ENCODE data around the gene DNAJC17. TPM values are rescaled to one million over a fixed set of nuclear protein-coding genes. Genes with fewer than 3 reads are reported as not detected.

DNAJC17 gene
- total and polyA plus RNA-seq, 2 of the 13 experiments (the other 11 are each of a cell fraction or from before 2014, with no cell fraction given): 22.2 to 26.5 TPM

- TF ChIP-seq, protein P1, sequence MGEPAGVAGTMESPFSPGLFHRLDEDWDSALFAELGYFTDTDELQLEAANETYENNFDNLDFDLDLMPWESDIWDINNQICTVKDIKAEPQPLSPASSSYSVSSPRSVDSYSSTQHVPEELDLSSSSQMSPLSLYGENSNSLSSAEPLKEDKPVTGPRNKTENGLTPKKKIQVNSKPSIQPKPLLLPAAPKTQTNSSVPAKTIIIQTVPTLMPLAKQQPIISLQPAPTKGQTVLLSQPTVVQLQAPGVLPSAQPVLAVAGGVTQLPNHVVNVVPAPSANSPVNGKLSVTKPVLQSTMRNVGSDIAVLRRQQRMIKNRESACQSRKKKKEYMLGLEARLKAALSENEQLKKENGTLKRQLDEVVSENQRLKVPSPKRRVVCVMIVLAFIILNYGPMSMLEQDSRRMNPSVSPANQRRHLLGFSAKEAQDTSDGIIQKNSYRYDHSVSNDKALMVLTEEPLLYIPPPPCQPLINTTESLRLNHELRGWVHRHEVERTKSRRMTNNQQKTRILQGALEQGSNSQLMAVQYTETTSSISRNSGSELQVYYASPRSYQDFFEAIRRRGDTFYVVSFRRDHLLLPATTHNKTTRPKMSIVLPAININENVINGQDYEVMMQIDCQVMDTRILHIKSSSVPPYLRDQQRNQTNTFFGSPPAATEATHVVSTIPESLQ (CRISPR knock-in tag; conservative IDR thresholded peaks at IDR 0.05): peak; percentile 69; the same call in 1 of the 2 replicates
- TF ChIP-seq ZNF17 (CRISPR knock-in tag; IDR thresholded peaks at IDR 0.05) (no peak), ZBTB46 (CRISPR knock-in tag; IDR thresholded peaks at IDR 0.05; ENCODE audit: borderline replicate concordance) (peak; percentile 27; the same call in 1 of the 2 replicates), MIER3 (CRISPR knock-in tag; IDR thresholded peaks at IDR 0.05; ENCODE audit: borderline replicate concordance) (no peak; the same call in none of the 2 replicates), ZNF292 (CRISPR knock-in tag; IDR thresholded peaks at IDR 0.05; ENCODE audit: borderline replicate concordance, low read depth) (no peak), ZNF335 (CRISPR knock-in tag; IDR thresholded peaks at IDR 0.05) (no peak), BHLHE40 (IDR thresholded peaks at IDR 0.05; ENCODE audit: low read length) (no peak), SP4 (CRISPR knock-in tag; IDR thresholded peaks at IDR 0.05) (peak; percentile 74), KAT7 (CRISPR knock-in tag; IDR thresholded peaks at IDR 0.05; ENCODE audit: borderline replicate concordance) (0 out of 2 replicates have a peak, but pooled peaks have one; percentile 64), TMF1 (CRISPR knock-in tag; IDR thresholded peaks at IDR 0.05; ENCODE audit: low read depth) (no peak; the same call in 1 of the 2 replicates), ZFY (CRISPR knock-in tag; IDR thresholded peaks at IDR 0.05) (peak; percentile 97), ZSCAN12 (CRISPR knock-in tag; IDR thresholded peaks at IDR 0.05) (no peak), ATF3 (CRISPR knock-in tag; IDR thresholded peaks at IDR 0.05) (no peak; the same call in 1 of the 2 replicates), PHF20 (CRISPR knock-in tag; IDR thresholded peaks at IDR 0.05) (peak; percentile 66; the same call in 1 of the 2 replicates), ZNF619 (CRISPR knock-in tag; IDR thresholded peaks at IDR 0.05) (peak; percentile 74), THRA (CRISPR knock-in tag; IDR thresholded peaks at IDR 0.05; ENCODE audit: borderline replicate concordance) (peak; percentile 88), EED (CRISPR knock-in tag; IDR thresholded peaks at IDR 0.05) (no peak)
- TF ChIP-seq, protein P2, sequence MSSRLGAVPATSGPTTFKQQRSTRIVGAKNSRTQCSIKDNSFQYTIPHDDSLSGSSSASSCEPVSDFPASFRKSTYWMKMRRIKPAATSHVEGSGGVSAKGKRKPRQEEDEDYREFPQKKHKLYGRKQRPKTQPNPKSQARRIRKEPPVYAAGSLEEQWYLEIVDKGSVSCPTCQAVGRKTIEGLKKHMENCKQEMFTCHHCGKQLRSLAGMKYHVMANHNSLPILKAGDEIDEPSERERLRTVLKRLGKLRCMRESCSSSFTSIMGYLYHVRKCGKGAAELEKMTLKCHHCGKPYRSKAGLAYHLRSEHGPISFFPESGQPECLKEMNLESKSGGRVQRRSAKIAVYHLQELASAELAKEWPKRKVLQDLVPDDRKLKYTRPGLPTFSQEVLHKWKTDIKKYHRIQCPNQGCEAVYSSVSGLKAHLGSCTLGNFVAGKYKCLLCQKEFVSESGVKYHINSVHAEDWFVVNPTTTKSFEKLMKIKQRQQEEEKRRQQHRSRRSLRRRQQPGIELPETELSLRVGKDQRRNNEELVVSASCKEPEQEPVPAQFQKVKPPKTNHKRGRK (CRISPR knock-in tag; IDR thresholded peaks at IDR 0.05): no peak
- TF ChIP-seq, protein P3, sequence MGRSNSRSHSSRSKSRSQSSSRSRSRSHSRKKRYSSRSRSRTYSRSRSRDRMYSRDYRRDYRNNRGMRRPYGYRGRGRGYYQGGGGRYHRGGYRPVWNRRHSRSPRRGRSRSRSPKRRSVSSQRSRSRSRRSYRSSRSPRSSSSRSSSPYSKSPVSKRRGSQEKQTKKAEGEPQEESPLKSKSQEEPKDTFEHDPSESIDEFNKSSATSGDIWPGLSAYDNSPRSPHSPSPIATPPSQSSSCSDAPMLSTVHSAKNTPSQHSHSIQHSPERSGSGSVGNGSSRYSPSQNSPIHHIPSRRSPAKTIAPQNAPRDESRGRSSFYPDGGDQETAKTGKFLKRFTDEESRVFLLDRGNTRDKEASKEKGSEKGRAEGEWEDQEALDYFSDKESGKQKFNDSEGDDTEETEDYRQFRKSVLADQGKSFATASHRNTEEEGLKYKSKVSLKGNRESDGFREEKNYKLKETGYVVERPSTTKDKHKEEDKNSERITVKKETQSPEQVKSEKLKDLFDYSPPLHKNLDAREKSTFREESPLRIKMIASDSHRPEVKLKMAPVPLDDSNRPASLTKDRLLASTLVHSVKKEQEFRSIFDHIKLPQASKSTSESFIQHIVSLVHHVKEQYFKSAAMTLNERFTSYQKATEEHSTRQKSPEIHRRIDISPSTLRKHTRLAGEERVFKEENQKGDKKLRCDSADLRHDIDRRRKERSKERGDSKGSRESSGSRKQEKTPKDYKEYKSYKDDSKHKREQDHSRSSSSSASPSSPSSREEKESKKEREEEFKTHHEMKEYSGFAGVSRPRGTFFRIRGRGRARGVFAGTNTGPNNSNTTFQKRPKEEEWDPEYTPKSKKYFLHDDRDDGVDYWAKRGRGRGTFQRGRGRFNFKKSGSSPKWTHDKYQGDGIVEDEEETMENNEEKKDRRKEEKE (IDR thresholded peaks at IDR 0.05): no peak
Observed at GRCh38 chr15:40807028-40807887, at the start of gene DNAJC17, which contains the start of gene ZFYVE19 (continued).

All from HepG2 (cell line).